CD4-positive, alpha-beta T cell (primary cell): Measurements from ENCODE around the gene SORD. TPM values are rescaled to one million over a fixed set of nuclear protein-coding genes. Genes with fewer than 3 reads are reported as not detected.
"Not testable (repeated sequence)": the region's sequence is repeated elsewhere in the genome, so short reads cannot be mapped to it uniquely, and the experiment has no call there.

Experiments
- ATAC-seq: fragments of 200-7000 bp; cut with Tn5 transposase; one replicate; pipeline ENCODE4 v1.10.0; 2022; ENCODE audit warnings: mild to moderate bottlenecking; ENCODE audit not compliant: poor library complexity
- CTCF ChIA-PET: fragments of 350-600 bp; sonication (Branson Sonifier 250); formaldehyde crosslinking; loops from one replicate; lab custom pipeline; 2021; ENCODE audit warnings: antibody characterized with exemption, inconsistent platforms; lab: Charles Lee
- POLR2A ChIA-PET: fragments of 350-600 bp; sonication (Branson Sonifier 250); formaldehyde crosslinking; loops from one replicate; lab custom pipeline; 2021; ENCODE audit warnings: antibody characterized with exemption, inconsistent platforms; lab: Charles Lee
- DNase-seq, 14 experiments: peaks; one replicate each; pipeline ENCODE4 v3.0.0-alpha.2; 2013 to 2020; ENCODE audit warnings: mixed read lengths in 2 of 14
- H3K27ac ChIP-seq, 2 donors: one replicate each; pipeline versions ENCODE4 v1.5.1 to v1.7.0; 2013; ENCODE audit warnings: low read length in 2 of 2, low read depth in 1 of 2, mild to moderate bottlenecking in 1 of 2
- H3K27me3 ChIP-seq, 2 experiments: 1 replicate in 1 of 2; 2 replicates in 1 of 2; pipeline versions ENCODE4 v1.6.1 to v1.7.0; 2013; ENCODE audit warnings: low read length in 2 of 2, control low read depth in 1 of 2, mild to moderate bottlenecking in 1 of 2, moderate library complexity in 1 of 2; ENCODE audit not compliant: insufficient read depth in 2 of 2, control insufficient read depth in 1 of 2
- H3K36me3 ChIP-seq: one replicate; pipeline ENCODE4 v1.6.1; 2013; ENCODE audit warnings: low read length, control low read depth; ENCODE audit not compliant: insufficient read depth
- H3K4me1 ChIP-seq: one replicate; pipeline ENCODE4 v1.6.1; 2013; ENCODE audit warnings: low read length, control low read depth; ENCODE audit not compliant: insufficient read depth
- H3K4me3 ChIP-seq: one replicate; pipeline ENCODE4 v1.5.1; 2013; ENCODE audit warnings: mild to moderate bottlenecking, low read length, moderate library complexity
- H3K9me3 ChIP-seq, 2 experiments: 1 replicate in 1 of 2; 2 replicates in 1 of 2; pipeline versions ENCODE4 v1.6.1 to v1.7.0; 2013; ENCODE audit warnings: low read length in 2 of 2, mild to moderate bottlenecking in 2 of 2, control low read depth in 1 of 2, moderate library complexity in 1 of 2; ENCODE audit not compliant: control insufficient read depth in 1 of 2, insufficient read depth in 1 of 2
- H3K27ac Mint-ChIP-seq: one replicate; pipeline ENCODE4 v1.8.0; 2020; ENCODE audit warnings: mixed read lengths
- H3K27me3 Mint-ChIP-seq: one replicate; pipeline ENCODE4 v1.8.0; 2021; ENCODE audit warnings: mixed read lengths
- H3K36me3 Mint-ChIP-seq: one replicate; pipeline ENCODE4 v1.8.0; 2021; ENCODE audit warnings: low read depth, mixed read lengths
- H3K4me1 Mint-ChIP-seq: one replicate; pipeline ENCODE4 v1.8.0; 2021; ENCODE audit warnings: low read depth, mixed read lengths
- H3K4me3 Mint-ChIP-seq: one replicate; pipeline ENCODE4 v1.8.0; 2020; ENCODE audit warnings: mild to moderate bottlenecking, mixed read lengths
- H3K9me3 Mint-ChIP-seq: one replicate; pipeline ENCODE4 v1.8.0; 2020; ENCODE audit warnings: mixed read lengths
- intact Hi-C, 2 experiments: fragments of 100-400 bp; cut with DNase I in 1 of 2; cut with micrococcal nuclease in 1 of 2; formaldehyde crosslinking; loops; one replicate each; pipeline versions ENCODE4 v1.15.1 to v1.9.0; 2023 to 2025; cut with DNase I, micrococcal nuclease
- total RNA-seq, 174 experiments: library from RNA in 2 of 174; stranded (reverse) in 2 of 174; gene quantifications; one replicate each; pipeline ENCODE4 v1.2.3 and lab custom pipeline; 2021 to 2026
- TF ChIP-seq, protein P1 (sequence below): fragments of 200-600 bp; IDR thresholded peaks from one replicate; pipeline ENCODE4 v1.8.0; 2022; ENCODE audit warnings: antibody characterized with exemption, mild to moderate bottlenecking

SORD gene
- total RNA-seq, 2 experiments from 2014 or later = 1.7 to 1.8 TPM

DNA sequence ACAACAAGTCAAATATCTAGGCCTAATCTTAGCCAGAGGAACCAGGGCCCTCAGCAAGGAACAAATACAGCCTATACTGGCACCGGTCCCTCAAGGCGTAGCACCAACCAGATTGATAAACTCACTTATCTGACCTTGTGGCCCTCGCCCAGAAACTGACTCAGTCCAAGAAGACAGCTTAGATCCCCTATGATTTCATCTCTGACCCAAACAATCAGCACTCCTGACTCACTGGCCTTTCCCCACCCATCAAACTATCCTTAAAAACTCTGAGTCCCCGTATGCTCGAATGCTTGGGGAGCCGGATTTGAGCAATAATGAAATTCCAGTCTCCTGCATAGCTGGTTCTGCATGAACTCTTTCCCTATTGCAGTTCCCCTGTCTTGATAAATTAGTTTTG lies 1.6 kb upstream of the SORD start:
- H3K36me3 Mint-ChIP-seq = no peaks in the 10 kb centered on the region
- peak overlapping the region; percentile 87 for H3K4me3 Mint-ChIP-seq
- peaks cover 34% of the 10 kb centered on the region for H3K27me3 Mint-ChIP-seq
- H3K27ac Mint-ChIP-seq = no peak overlapping the region
- ChIA-PET CTCF (interaction anchor here (0.6 kb wide), 1 partner anchor 450 kb away, joined by 3 read pairs; no protein-coding TSS in a partner anchor), POLR2A (no interaction called here)
- TF ChIP-seq, protein P1, sequence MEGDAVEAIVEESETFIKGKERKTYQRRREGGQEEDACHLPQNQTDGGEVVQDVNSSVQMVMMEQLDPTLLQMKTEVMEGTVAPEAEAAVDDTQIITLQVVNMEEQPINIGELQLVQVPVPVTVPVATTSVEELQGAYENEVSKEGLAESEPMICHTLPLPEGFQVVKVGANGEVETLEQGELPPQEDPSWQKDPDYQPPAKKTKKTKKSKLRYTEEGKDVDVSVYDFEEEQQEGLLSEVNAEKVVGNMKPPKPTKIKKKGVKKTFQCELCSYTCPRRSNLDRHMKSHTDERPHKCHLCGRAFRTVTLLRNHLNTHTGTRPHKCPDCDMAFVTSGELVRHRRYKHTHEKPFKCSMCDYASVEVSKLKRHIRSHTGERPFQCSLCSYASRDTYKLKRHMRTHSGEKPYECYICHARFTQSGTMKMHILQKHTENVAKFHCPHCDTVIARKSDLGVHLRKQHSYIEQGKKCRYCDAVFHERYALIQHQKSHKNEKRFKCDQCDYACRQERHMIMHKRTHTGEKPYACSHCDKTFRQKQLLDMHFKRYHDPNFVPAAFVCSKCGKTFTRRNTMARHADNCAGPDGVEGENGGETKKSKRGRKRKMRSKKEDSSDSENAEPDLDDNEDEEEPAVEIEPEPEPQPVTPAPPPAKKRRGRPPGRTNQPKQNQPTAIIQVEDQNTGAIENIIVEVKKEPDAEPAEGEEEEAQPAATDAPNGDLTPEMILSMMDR = no peak
- DNase-seq = no peak
- Histone ChIP-seq H3K27me3 (no peaks in the 10 kb centered on the region), H3K4me1 (peaks cover 18% of the 10 kb centered on the region), H3K27ac (no peak overlapping the region), H3K9me3 (no peaks in the 10 kb centered on the region), H3K36me3 (no peaks in the 10 kb centered on the region), H3K4me3 (no peak overlapping the region)
- intact Hi-C loops = no loop called here
- no peak for ATAC-seq
- H3K4me1 Mint-ChIP-seq = peaks cover 22% of the 10 kb centered on the region
- H3K9me3 Mint-ChIP-seq = no peaks in the 10 kb centered on the region

DNA sequence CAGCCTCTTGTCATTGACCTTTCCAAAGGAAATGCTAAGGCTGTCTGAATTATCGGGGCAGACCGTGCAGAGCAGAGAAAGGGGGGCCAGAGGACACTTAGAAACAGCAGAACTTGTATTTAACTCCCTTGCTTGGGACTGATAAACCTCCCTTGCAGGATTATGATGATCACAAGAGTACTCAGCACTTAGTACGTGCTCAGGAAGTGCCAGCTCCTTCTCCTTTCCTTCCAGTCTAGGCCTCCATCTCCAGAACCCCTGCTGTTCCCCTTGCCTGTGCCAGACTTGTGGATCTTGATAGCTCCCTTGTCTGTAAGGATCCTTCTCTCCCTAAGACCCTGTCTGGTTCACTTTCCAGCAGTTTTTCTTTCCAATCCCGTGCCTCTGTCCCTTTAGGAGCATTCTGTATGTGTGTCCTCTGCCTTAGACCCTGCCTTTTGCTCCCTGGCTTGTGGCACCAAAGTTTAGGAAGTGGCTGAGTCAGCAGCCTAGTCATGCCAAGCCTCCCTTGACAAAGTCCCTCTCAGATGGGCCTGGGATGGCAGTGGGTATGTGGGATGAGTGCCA lies 747 bp downstream of the SORD start:
- TF ChIP-seq, protein P1 = no peak
- peaks cover 15% of the 10 kb centered on the region for H3K27me3 Mint-ChIP-seq
- ChIA-PET CTCF (interaction anchor here (1.6 kb wide), 1 partner anchor 14 kb away, joined by 5 read pairs; no protein-coding TSS in a partner anchor), POLR2A (interaction anchor here (0.6 to 1.1 kb wide), 2 partner anchors 164 to 285 kb away, joined by 3 read pairs; partner anchors contain the start of gene SHF)
- DNase-seq (peak in 1 of 14 experiments; percentile 15), ATAC-seq (no peak)
- H3K9me3 ChIP-seq = no peaks in the 10 kb centered on the region
- H3K4me1 ChIP-seq = peaks cover 18% of the 10 kb centered on the region
- H3K4me1 Mint-ChIP-seq = peaks cover 22% of the 10 kb centered on the region
- intact Hi-C loops = loop anchor here in 1 of 2 experiments (2.0 kb wide), 1 partner anchor 13 kb away; no protein-coding TSS in a partner anchor
- peak overlapping the region; percentile 2 for H3K27ac Mint-ChIP-seq
- H3K27me3 ChIP-seq = no peaks in the 10 kb centered on the region
- no peak overlapping the region for H3K27ac ChIP-seq
- no peaks in the 10 kb centered on the region for H3K36me3 Mint-ChIP-seq
- no peaks in the 10 kb centered on the region for H3K9me3 Mint-ChIP-seq
- no peaks in the 10 kb centered on the region for H3K36me3 ChIP-seq
- peak overlapping the region; percentile 87 for H3K4me3 Mint-ChIP-seq
- H3K4me3 ChIP-seq = peak overlapping the region; percentile 92

- H3K4me3 Mint-ChIP-seq, H3K36me3 Mint-ChIP-seq, H3K9me3 ChIP-seq, H3K9me3 Mint-ChIP-seq, intact Hi-C loops, H3K27me3 Mint-ChIP-seq, H3K27ac ChIP-seq, POLR2A ChIA-PET, DNase-seq, ATAC-seq, H3K36me3 ChIP-seq, H3K4me3 ChIP-seq, H3K27ac Mint-ChIP-seq, H3K27me3 ChIP-seq: not testable (repeated sequence)
- H3K4me1 ChIP-seq = peaks cover 18% of the 10 kb centered on the region
- peaks cover 22% of the 10 kb centered on the region for H3K4me1 Mint-ChIP-seq
- CTCF ChIA-PET = interaction anchor here (1.6 kb wide), 1 partner anchor 13 kb away, joined by 5 read pairs; no protein-coding TSS in a partner anchor
Observed at GRCh38 chr15:45024649-45025048, 1.7 kb downstream of the SORD start.

DNA sequence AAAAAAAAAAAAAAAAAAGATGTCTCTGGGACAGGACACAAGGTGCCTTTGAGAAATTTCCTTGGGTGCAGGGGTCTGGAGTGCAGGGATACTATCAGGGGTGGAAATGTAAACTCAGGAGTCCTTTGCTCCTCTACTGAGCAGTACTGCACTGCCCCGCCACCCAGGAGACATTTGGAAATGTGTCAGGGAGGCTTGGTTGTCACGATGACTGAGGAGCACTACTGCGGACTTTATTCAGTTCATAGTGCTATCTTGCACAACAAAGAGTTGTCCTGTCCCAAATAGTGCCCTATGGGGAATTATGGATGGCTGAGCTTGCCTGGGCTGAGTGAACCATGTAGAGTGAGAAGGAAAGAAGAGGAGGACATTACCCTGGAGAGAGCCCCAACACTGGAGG lies 2.6 kb downstream of the SORD start:
- Mint-ChIP-seq H3K4me3 (peak overlapping the region; percentile 56), H3K4me1 (peaks cover 22% of the 10 kb centered on the region)
- H3K27me3 Mint-ChIP-seq, DNase-seq, H3K9me3 ChIP-seq, intact Hi-C loops, CTCF ChIA-PET, H3K36me3 Mint-ChIP-seq, H3K27ac ChIP-seq, H3K36me3 ChIP-seq, ATAC-seq, H3K9me3 Mint-ChIP-seq, H3K27me3 ChIP-seq, POLR2A ChIA-PET, H3K27ac Mint-ChIP-seq, H3K4me3 ChIP-seq: not testable (repeated sequence)
- peaks cover 18% of the 10 kb centered on the region for H3K4me1 ChIP-seq
